Lower leg skin (tissue), 3 donors: ENCODE measurements around the gene HERPUD1.

Source experiments
- CTCF ChIP-seq, 3 donors: fragments of 450-650 bp; IDR thresholded peaks; one replicate each; pipeline ENCODE4 v1.5.1; 2016; ENCODE audit warnings: antibody characterized with exemption in 3 of 3, mild to moderate bottlenecking in 3 of 3, moderate library complexity in 2 of 3
- POLR2A ChIP-seq, 2 donors: fragments of 450-650 bp; IDR thresholded peaks; one replicate each; pipeline ENCODE4 v1.6.1; 2016 to 2017; ENCODE audit warnings: antibody characterized with exemption in 2 of 2, mild to moderate bottlenecking in 1 of 2, moderate library complexity in 1 of 2

- TF ChIP-seq POLR2A (IDR thresholded peaks at IDR 0.05) = no peak
- TF ChIP-seq CTCF (IDR thresholded peaks at IDR 0.05) = no peak
Observed at GRCh38 chr16:56956756-56957155, 24.8 kb downstream of the HERPUD1 start.
